Common myeloid progenitor, CD34-positive (primary cell): ENCODE results near the gene ARHGAP12.

Experiments
- CTCF ChIA-PET: fragments of 350-600 bp; sonication (Branson Sonifier 250); formaldehyde crosslinking; loops from one replicate; lab custom pipeline; 2021; ENCODE audit warnings: antibody characterized with exemption; lab: Charles Lee
- POLR2A ChIA-PET: fragments of 350-600 bp; sonication (Branson Sonifier 250); formaldehyde crosslinking; loops from one replicate; lab custom pipeline; 2021; ENCODE audit warnings: antibody characterized with exemption; lab: Charles Lee
- DNase-seq, 3 donors: peaks; one replicate each; pipeline versions ENCODE4 v3.0.0 to v3.0.0-alpha.2; 2013
- H3K27ac ChIP-seq, 2 experiments: 1 replicate in 1 of 2; 2 replicates in 1 of 2; pipeline ENCODE4 v1.7.0; 2013; ENCODE audit warnings: inconsistent platforms in 2 of 2, low read length in 2 of 2, mild to moderate bottlenecking in 2 of 2, low read depth in 1 of 2, moderate library complexity in 1 of 2; ENCODE audit not compliant: severe bottlenecking in 2 of 2, insufficient read depth in 1 of 2, poor library complexity in 1 of 2
- H3K27me3 ChIP-seq, 5 experiments: replicated peaks in 2 of 5; 1 replicate in 3 of 5; 2 replicates in 2 of 5; pipeline versions ENCODE4 v1.6.1 to v1.7.0; 2013; ENCODE audit warnings: low read length in 4 of 5, mild to moderate bottlenecking in 2 of 5, moderate library complexity in 2 of 5, inconsistent platforms in 1 of 5; ENCODE audit not compliant: insufficient read depth in 5 of 5, control insufficient read depth in 4 of 5
- H3K36me3 ChIP-seq, 4 experiments: 1 replicate in 2 of 4; 2 replicates in 2 of 4; pipeline versions ENCODE4 v1.6.1 to v1.7.0; 2013; ENCODE audit warnings: low read length in 3 of 4, control low read depth in 1 of 4, mild to moderate bottlenecking in 1 of 4; ENCODE audit not compliant: control insufficient read depth in 4 of 4, insufficient read depth in 4 of 4
- H3K4me1 ChIP-seq, 4 experiments: 1 replicate in 3 of 4; 2 replicates in 1 of 4; pipeline versions ENCODE4 v1.6.1 to v1.7.1; 2013; ENCODE audit warnings: low read length in 3 of 4, mild to moderate bottlenecking in 3 of 4, control low read depth in 1 of 4, inconsistent platforms in 1 of 4, moderate library complexity in 1 of 4; ENCODE audit not compliant: control insufficient read depth in 4 of 4, insufficient read depth in 4 of 4; ENCODE audit errors: control extremely low read depth in 1 of 4
- H3K4me3 ChIP-seq, 7 experiments: 1 replicate in 4 of 7; 2 replicates in 3 of 7; pipeline versions ENCODE4 v1.5.1 to v1.7.0; 2013; ENCODE audit warnings: mild to moderate bottlenecking in 7 of 7, low read length in 6 of 7, moderate library complexity in 6 of 7, inconsistent platforms in 2 of 7, low read depth in 2 of 7, control low read depth in 1 of 7; ENCODE audit not compliant: insufficient read depth in 4 of 7, control insufficient read depth in 1 of 7; ENCODE audit errors: extremely low read depth in 1 of 7
- H3K9me3 ChIP-seq, 5 experiments: 1 replicate in 4 of 5; 2 replicates in 1 of 5; pipeline versions ENCODE4 v1.6.1 to v1.7.1; 2013; ENCODE audit warnings: low read length in 4 of 5, mild to moderate bottlenecking in 2 of 5, inconsistent platforms in 1 of 5, low read depth in 1 of 5, moderate library complexity in 1 of 5; ENCODE audit not compliant: control insufficient read depth in 4 of 5, insufficient read depth in 2 of 5; ENCODE audit errors: control extremely low read depth in 1 of 5
- WGBS: methylation state at CpG from one replicate; pipeline ENCODE4 v1.1.5; 2013; ENCODE audit not compliant: insufficient coverage; 5-methylcytosine and 5-hydroxymethylcytosine counted together

Gene ARHGAP12

DNA sequence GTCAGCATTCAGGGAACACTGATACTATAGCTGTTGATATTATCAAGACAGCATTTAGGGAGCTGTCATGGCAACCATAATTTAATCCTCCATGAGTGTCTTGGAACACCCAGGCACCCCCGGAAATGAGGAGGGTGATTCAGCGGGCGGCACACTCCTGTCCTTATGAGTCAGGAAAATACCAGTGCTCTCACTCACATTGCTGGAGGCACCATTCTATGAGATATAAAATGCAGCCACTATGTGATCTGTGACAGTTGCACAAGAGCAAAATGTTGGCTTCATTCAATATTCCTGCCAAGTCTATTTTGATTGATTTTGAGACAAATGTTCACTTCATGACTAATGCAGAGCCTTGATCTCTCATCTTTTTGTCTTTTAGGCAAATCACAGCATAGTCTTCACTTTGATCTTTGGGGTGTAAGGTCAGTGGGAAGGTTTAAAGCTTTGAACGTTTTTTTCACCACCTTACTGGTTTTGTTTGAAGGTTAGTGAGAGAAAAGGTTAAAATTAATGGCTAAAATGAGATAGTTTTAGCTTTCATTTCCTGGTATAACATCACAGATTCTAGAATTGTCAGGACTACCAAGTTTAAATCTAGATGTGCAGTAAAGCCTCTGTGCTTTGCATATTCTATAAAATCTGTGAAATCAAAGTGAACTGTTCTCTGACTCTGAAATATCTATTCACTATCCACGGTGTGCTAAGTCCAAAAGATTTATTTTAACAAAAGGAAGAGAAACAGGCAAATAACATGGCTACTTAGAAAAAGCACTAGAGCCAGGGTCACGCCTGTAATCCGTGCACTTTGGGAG lies 12.4 kb upstream of the ARHGAP12 start:
- H3K27me3 ChIP-seq: no peaks in the 10 kb centered on the region
- POLR2A ChIA-PET: no interaction called here
- H3K4me1 ChIP-seq: no peaks in the 10 kb centered on the region
- DNase-seq: no peak
- H3K27ac ChIP-seq: no peak overlapping the region
- no peak overlapping the region for H3K4me3 ChIP-seq
- CTCF ChIA-PET: interaction anchor here (1.2 to 1.8 kb wide), 2 partner anchors 12 to 84 kb away, joined by 3 to 5 read pairs; no protein-coding TSS in a partner anchor
- WGBS: 100% methylated on average over 2 of the region's 7 CpGs
- no peaks in the 10 kb centered on the region for H3K9me3 ChIP-seq
- H3K36me3 ChIP-seq: no peaks in the 10 kb centered on the region

DNA sequence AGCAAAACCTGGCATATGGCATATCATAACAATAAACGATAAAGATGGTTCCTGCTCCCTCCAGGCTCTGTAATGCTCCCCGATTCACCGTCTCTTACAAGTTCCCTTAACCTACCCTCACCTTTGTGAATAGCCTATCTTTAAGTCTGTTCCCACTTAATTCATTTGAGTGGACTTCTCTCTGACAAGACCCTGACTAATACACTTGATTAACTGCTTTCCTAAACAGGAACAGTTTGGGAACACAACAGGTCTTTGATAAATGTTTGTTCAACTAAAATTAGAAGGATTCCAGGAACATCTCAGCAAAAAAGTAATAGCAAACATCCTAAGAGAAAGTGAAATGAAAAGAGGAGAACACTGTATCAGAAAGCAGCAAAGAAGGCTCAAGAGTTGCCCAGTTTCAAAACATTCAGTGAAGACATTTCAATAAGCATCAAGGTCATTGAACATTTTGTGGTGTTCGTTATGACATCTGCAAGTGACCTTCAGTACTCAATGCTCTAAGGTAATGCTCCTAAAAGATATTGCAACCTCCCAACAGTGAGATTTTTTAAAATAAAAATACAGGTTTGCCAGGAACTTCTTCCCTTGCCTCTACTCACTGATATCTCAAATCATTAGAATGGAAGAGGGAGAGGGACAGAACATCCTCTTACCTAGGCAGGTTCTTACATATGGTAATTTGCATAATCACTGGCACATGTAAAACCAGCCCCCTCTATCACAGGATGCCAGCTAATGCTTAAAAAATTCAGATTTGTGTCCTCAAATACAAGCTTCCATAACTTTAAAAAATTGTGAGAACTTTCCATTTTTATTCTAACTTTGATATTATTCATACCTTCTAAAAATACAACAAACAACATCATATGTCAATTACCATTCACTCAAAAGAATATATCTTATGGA lies 11.4 kb upstream of the ARHGAP12 start:
- no peaks in the 10 kb centered on the region for H3K36me3 ChIP-seq
- no peak overlapping the region for H3K27ac ChIP-seq
- CTCF ChIA-PET: interaction anchor here (1.2 to 1.8 kb wide), 2 partner anchors 11 to 83 kb away, joined by 3 to 5 read pairs; no protein-coding TSS in a partner anchor
- POLR2A ChIA-PET: no interaction called here
- 91% methylated on average over 4 of the region's 4 CpGs for WGBS
- DNase-seq: no peak
- no peaks in the 10 kb centered on the region for H3K27me3 ChIP-seq
- no peaks in the 10 kb centered on the region for H3K4me1 ChIP-seq
- H3K4me3 ChIP-seq: no peak overlapping the region
- no peaks in the 10 kb centered on the region for H3K9me3 ChIP-seq

- no peaks in the 10 kb centered on the region for H3K9me3 ChIP-seq
- H3K4me1 ChIP-seq: no peaks in the 10 kb centered on the region
- H3K27ac ChIP-seq: no peak overlapping the region
- no peaks in the 10 kb centered on the region for H3K36me3 ChIP-seq
- H3K27me3 ChIP-seq: no peaks in the 10 kb centered on the region
- DNase-seq: no peak
- CTCF ChIA-PET: interaction anchor here (1.1 kb wide), 1 partner anchor 9 kb away, joined by 4 read pairs; no protein-coding TSS in a partner anchor
- 98% methylated on average over 6 of the region's 9 CpGs for WGBS
- POLR2A ChIA-PET: no interaction called here
- H3K4me3 ChIP-seq: no peak overlapping the region
These were observed 8.7 kb upstream of the ARHGAP12 start for GRCh38 chr10:31937371-31937770.

GRCh38 chr10:31936933-31937332 lies 8.3 kb upstream of the ARHGAP12 start:
- DNase-seq: no peak
- Histone ChIP-seq H3K36me3 (no peaks in the 10 kb centered on the region), H3K27ac (no peak overlapping the region), H3K9me3 (no peaks in the 10 kb centered on the region), H3K27me3 (no peaks in the 10 kb centered on the region), H3K4me3 (no peak overlapping the region), H3K4me1 (no peaks in the 10 kb centered on the region)
- ChIA-PET CTCF (interaction anchor here (1.1 kb wide), 1 partner anchor 9 kb away, joined by 4 read pairs; no protein-coding TSS in a partner anchor), POLR2A (no interaction called here)
- WGBS: no CpG with 5 or more reads among the region's 5 CpGs

GRCh38 chr10:31936086-31936485 lies 7.5 kb upstream of the ARHGAP12 start:
- Histone ChIP-seq H3K9me3 (no peaks in the 10 kb centered on the region), H3K4me3 (no peak overlapping the region), H3K27ac (no peak overlapping the region), H3K4me1 (peaks cover 0 to under 1% (median 0%) of the 10 kb centered on the region in 4 experiments), H3K36me3 (no peaks in the 10 kb centered on the region), H3K27me3 (no peaks in the 10 kb centered on the region)
- ChIA-PET CTCF (no interaction called here), POLR2A (no interaction called here)
- no peak for DNase-seq
- WGBS: no CpG with 5 or more reads among the region's 1 CpG

- H3K27me3 ChIP-seq: no peaks in the 10 kb centered on the region
- no peak for DNase-seq
- no peak overlapping the region for H3K27ac ChIP-seq
- ChIA-PET POLR2A (no interaction called here), CTCF (no interaction called here)
- H3K4me1 ChIP-seq: peaks cover 0 to 5% (median 1%) of the 10 kb centered on the region in 4 experiments
- H3K4me3 ChIP-seq: no peak overlapping the region
- H3K9me3 ChIP-seq: no peaks in the 10 kb centered on the region
- no peaks in the 10 kb centered on the region for H3K36me3 ChIP-seq
- 86% methylated on average over 2 of the region's 4 CpGs for WGBS
These were observed 7.0 kb upstream of the ARHGAP12 start for GRCh38 chr10:31935678-31936077.
